MG63 (cell line): ENCODE measurements around the gene SNAI3. TPM values are rescaled to one million over a fixed set of nuclear protein-coding genes. Genes with fewer than 3 reads are reported as not detected.

Experiments
- DNase-seq: peaks from one replicate; pipeline ENCODE4 v3.0.0-alpha.2; 2020
- H3K27me3 ChIP-seq: fragments of 250-450 bp; sonication (Bioruptor Pico); 2 replicates; pipeline ENCODE4 v1.5.1; 2020; ENCODE audit warnings: mild to moderate bottlenecking, moderate library complexity
- H3K36me3 ChIP-seq: fragments of 250-450 bp; sonication (Bioruptor Pico); 2 replicates; pipeline ENCODE4 v1.5.1; 2020; ENCODE audit warnings: mild to moderate bottlenecking, moderate library complexity
- H3K4me3 ChIP-seq: fragments of 250-450 bp; sonication (Bioruptor Pico); 2 replicates; pipeline ENCODE4 v1.5.1; 2020; ENCODE audit warnings: mild to moderate bottlenecking, moderate library complexity
- H3K9me3 ChIP-seq: fragments of 250-450 bp; sonication (Bioruptor Pico); 2 replicates; pipeline ENCODE4 v1.5.1; 2020; ENCODE audit warnings: mild to moderate bottlenecking, moderate library complexity
- total RNA-seq: library from RNA; depleted of rRNA; stranded (reverse); fragments of >200 nt; shearing (Covaris generic); gene quantifications from 2 replicates; pipeline ENCODE4 v1.2.3, GENCODE V29; 2014; ENCODE audit warnings: low replicate concordance

Gene SNAI3
- total RNA-seq, 1 experiment from 2014 or later = not detected

GRCh38 chr16:88697831-88698615, 11.7 kb upstream of the SNAI3 start:
- Histone ChIP-seq H3K9me3 (no peaks in the 10 kb centered on the region), H3K36me3 (no peaks in the 10 kb centered on the region), H3K27me3 (no peaks in the 10 kb centered on the region), H3K4me3 (no peak overlapping the region)
- no peak for DNase-seq

- DNase-seq = no peak
- no peaks in the 10 kb centered on the region for H3K27me3 ChIP-seq
- H3K9me3 ChIP-seq = no peaks in the 10 kb centered on the region
- H3K4me3 ChIP-seq = no peak overlapping the region
- H3K36me3 ChIP-seq = no peaks in the 10 kb centered on the region
Observed at GRCh38 chr16:88697116-88697830, 11.0 kb upstream of the SNAI3 start.

GRCh38 chr16:88696441-88696840, 10.1 kb upstream of the SNAI3 start:
- no peak for DNase-seq
- H3K36me3 ChIP-seq = no peaks in the 10 kb centered on the region
- H3K4me3 ChIP-seq = no peak overlapping the region
- no peaks in the 10 kb centered on the region for H3K9me3 ChIP-seq
- no peaks in the 10 kb centered on the region for H3K27me3 ChIP-seq

- H3K27me3 ChIP-seq = no peaks in the 10 kb centered on the region
- no peaks in the 10 kb centered on the region for H3K9me3 ChIP-seq
- no peaks in the 10 kb centered on the region for H3K36me3 ChIP-seq
- no peak overlapping the region for H3K4me3 ChIP-seq
- no peak for DNase-seq
Observed at GRCh38 chr16:88695753-88696152, 9.4 kb upstream of the SNAI3 start.

GRCh38 chr16:88695218-88695617, 8.9 kb upstream of the SNAI3 start:
- Histone ChIP-seq H3K36me3 (no peaks in the 10 kb centered on the region), H3K9me3 (no peaks in the 10 kb centered on the region), H3K4me3 (no peak overlapping the region), H3K27me3 (no peaks in the 10 kb centered on the region)
- no peak for DNase-seq

- Histone ChIP-seq H3K4me3 (no peak overlapping the region), H3K27me3 (no peaks in the 10 kb centered on the region), H3K9me3 (no peaks in the 10 kb centered on the region), H3K36me3 (no peaks in the 10 kb centered on the region)
- no peak for DNase-seq
Observed at GRCh38 chr16:88694221-88695087, 8.1 kb upstream of the SNAI3 start.

- Histone ChIP-seq H3K9me3 (no peaks in the 10 kb centered on the region), H3K27me3 (no peaks in the 10 kb centered on the region), H3K36me3 (no peaks in the 10 kb centered on the region), H3K4me3 (no peak overlapping the region)
- DNase-seq = no peak
Observed at GRCh38 chr16:88693420-88694177, 7.3 kb upstream of the SNAI3 start.

GRCh38 chr16:88692861-88693260, 6.6 kb upstream of the SNAI3 start:
- Histone ChIP-seq H3K4me3 (no peak overlapping the region), H3K36me3 (no peaks in the 10 kb centered on the region), H3K9me3 (no peaks in the 10 kb centered on the region), H3K27me3 (no peaks in the 10 kb centered on the region)
- DNase-seq = no peak

GRCh38 chr16:88691924-88692560, 5.7 kb upstream of the SNAI3 start:
- no peaks in the 10 kb centered on the region for H3K9me3 ChIP-seq
- DNase-seq = no peak
- H3K27me3 ChIP-seq = no peaks in the 10 kb centered on the region
- no peak overlapping the region for H3K4me3 ChIP-seq
- no peaks in the 10 kb centered on the region for H3K36me3 ChIP-seq

GRCh38 chr16:88691129-88691813, 5.0 kb upstream of the SNAI3 start:
- Histone ChIP-seq H3K9me3 (no peaks in the 10 kb centered on the region), H3K36me3 (no peaks in the 10 kb centered on the region), H3K4me3 (no peak overlapping the region), H3K27me3 (no peaks in the 10 kb centered on the region)
- DNase-seq = no peak

- DNase-seq = no peak
- Histone ChIP-seq H3K27me3 (no peaks in the 10 kb centered on the region), H3K36me3 (no peaks in the 10 kb centered on the region), H3K9me3 (no peaks in the 10 kb centered on the region), H3K4me3 (no peak overlapping the region)
Observed at GRCh38 chr16:88690341-88691128, 4.2 kb upstream of the SNAI3 start.

- Histone ChIP-seq H3K4me3 (no peak overlapping the region), H3K36me3 (no peaks in the 10 kb centered on the region), H3K9me3 (no peaks in the 10 kb centered on the region), H3K27me3 (no peaks in the 10 kb centered on the region)
- DNase-seq = no peak
Observed at GRCh38 chr16:88688013-88688778, 1.9 kb upstream of the SNAI3 start.

GRCh38 chr16:88687676-88688012, 1.3 kb upstream of the SNAI3 start:
- Histone ChIP-seq H3K27me3 (no peaks in the 10 kb centered on the region), H3K9me3 (no peaks in the 10 kb centered on the region), H3K36me3 (no peaks in the 10 kb centered on the region), H3K4me3 (no peak overlapping the region)
- DNase-seq = no peak

GRCh38 chr16:88687254-88687576, 908 bp upstream of the SNAI3 start:
- Histone ChIP-seq H3K27me3 (no peaks in the 10 kb centered on the region), H3K9me3 (no peaks in the 10 kb centered on the region), H3K4me3 (no peak overlapping the region), H3K36me3 (no peaks in the 10 kb centered on the region)
- no peak for DNase-seq

- H3K9me3 ChIP-seq = no peaks in the 10 kb centered on the region
- DNase-seq = no peak
Observed at GRCh38 chr16:88686062-88686438, 257 bp downstream of the SNAI3 start.

More at GRCh38 chr16:88686062-88686438, 257 bp downstream of the SNAI3 start:
- Histone ChIP-seq H3K4me3 (peak overlapping the region; percentile 33), H3K27me3 (no peaks in the 10 kb centered on the region), H3K36me3 (no peaks in the 10 kb centered on the region)
